Loucy (cell line): Measurements from ENCODE around the gene DUSP12.

Experiments used
- H2AFZ ChIP-seq: fragments of 200-600 bp; sonication (generic); 2 replicates; pipeline ENCODE4 v1.6.0; 2016; ENCODE audit warnings: antibody characterized with exemption, mild to moderate bottlenecking, low read length, moderate library complexity
- H3F3A ChIP-seq: fragments of 200-600 bp; 2 replicates; pipeline ENCODE4 v1.6.0; 2016; ENCODE audit warnings: antibody characterized with exemption, low read depth, mild to moderate bottlenecking
- H3K27me3 ChIP-seq: fragments of 200-600 bp; sonication (generic); 2 replicates; pipeline ENCODE4 v1.6.1; 2014; ENCODE audit warnings: low read length, mild to moderate bottlenecking; ENCODE audit not compliant: insufficient read depth, poor library complexity, severe bottlenecking
- H3K36me3 ChIP-seq: fragments of 200-600 bp; sonication (generic); 2 replicates; pipeline ENCODE4 v1.6.1; 2016; ENCODE audit warnings: low read length; ENCODE audit not compliant: insufficient read depth
- H3K4me1 ChIP-seq: fragments of 200-600 bp; sonication (generic); 2 replicates; pipeline ENCODE4 v1.5.1; 2014; ENCODE audit warnings: low read length, mild to moderate bottlenecking; ENCODE audit not compliant: insufficient read depth, poor library complexity, severe bottlenecking
- H3K4me2 ChIP-seq: fragments of 200-600 bp; sonication (generic); 2 replicates; pipeline ENCODE4 v1.6.0; 2014; ENCODE audit warnings: antibody characterized with exemption, low read length, low read depth, mild to moderate bottlenecking; ENCODE audit not compliant: poor library complexity, severe bottlenecking
- H3K4me3 ChIP-seq: fragments of 200-600 bp; sonication (generic); 2 replicates; pipeline ENCODE4 v1.5.1; 2014; ENCODE audit warnings: low read length, mild to moderate bottlenecking, mixed read lengths; ENCODE audit not compliant: poor library complexity, severe bottlenecking
- H3K79me2 ChIP-seq: fragments of 200-600 bp; sonication (generic); 2 replicates; pipeline ENCODE4 v1.6.1; 2014; ENCODE audit warnings: low read length; ENCODE audit not compliant: insufficient read depth
- H3K9ac ChIP-seq: fragments of 200-600 bp; sonication (generic); 2 replicates; pipeline ENCODE4 v1.6.0; 2014; ENCODE audit warnings: mild to moderate bottlenecking, low read depth, low read length, moderate library complexity; ENCODE audit not compliant: poor library complexity, severe bottlenecking
- H3K9me2 ChIP-seq: fragments of 200-600 bp; sonication (generic); replicated peaks from 2 replicates; pipeline ENCODE4 v1.6.1; 2016; ENCODE audit warnings: low read depth, low read length, mixed read lengths
- H3K9me3 ChIP-seq: fragments of 200-600 bp; sonication (generic); 2 replicates; pipeline ENCODE4 v1.6.1; 2014; ENCODE audit warnings: mild to moderate bottlenecking, antibody characterized with exemption, low read length, low read depth; ENCODE audit not compliant: insufficient read depth
- H4K20me1 ChIP-seq: fragments of 200-600 bp; sonication (generic); 2 replicates; pipeline ENCODE4 v1.6.0; 2014; ENCODE audit warnings: antibody characterized with exemption, low read length, mild to moderate bottlenecking; ENCODE audit not compliant: insufficient read depth, poor library complexity, severe bottlenecking
- CTCF ChIP-seq: fragments of 200-600 bp; sonication (generic); conservative IDR thresholded peaks from 2 replicates; pipeline ENCODE4 v1.5.1; 2014; ENCODE audit warnings: mild to moderate bottlenecking, antibody characterized with exemption, low read length
- EZH2phosphoT487 ChIP-seq: fragments of 200-600 bp; IDR thresholded peaks from 2 replicates; pipeline ENCODE4 v1.6.1; 2018; ENCODE audit warnings: antibody characterized with exemption, mild to moderate bottlenecking, moderate library complexity, borderline replicate concordance

DUSP12 gene

DNA sequence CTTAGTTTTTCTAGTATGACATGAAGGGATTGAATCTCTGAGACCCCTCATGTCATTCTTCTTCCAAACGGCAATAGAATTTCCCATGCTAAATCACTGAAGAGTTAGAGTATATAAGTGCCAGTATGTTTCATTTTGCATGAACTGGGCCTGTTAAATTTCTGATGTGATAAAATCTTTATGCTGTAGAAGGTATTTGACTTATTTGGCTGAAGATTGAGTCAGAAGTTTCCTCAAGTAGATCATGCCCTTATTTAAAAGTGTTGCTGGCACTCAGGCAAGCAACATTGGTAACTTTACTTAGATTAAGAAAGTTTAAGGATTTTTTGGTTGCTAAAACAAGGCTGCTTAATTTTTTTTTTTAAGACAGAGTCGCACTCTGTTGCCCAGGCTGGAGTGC is 29.8 kb downstream of the DUSP12 start:
- Histone ChIP-seq H4K20me1 (peaks cover 14% of the 10 kb centered on the region), H3K9ac (no peak overlapping the region), H3K4me1 (peaks cover 44% of the 10 kb centered on the region), H3F3A (no peaks in the 10 kb centered on the region), H3K9me3 (no peaks in the 10 kb centered on the region), H3K79me2 (peaks cover 80% of the 10 kb centered on the region), H3K4me3 (no peak overlapping the region), H2AFZ (no peak overlapping the region), H3K36me3 (peaks cover 41% of the 10 kb centered on the region; the same call in 1 of the 2 replicates), H3K9me2 (no peaks in the 10 kb centered on the region), H3K4me2 (no peak overlapping the region), H3K27me3 (no peaks in the 10 kb centered on the region)
- TF ChIP-seq EZH2phosphoT487 (no peak), CTCF (no peak)

- H3K4me2 ChIP-seq: no peak overlapping the region
Measured at GRCh38 chr1:161781995-161782394, 32.4 kb downstream of the DUSP12 start.

DNA sequence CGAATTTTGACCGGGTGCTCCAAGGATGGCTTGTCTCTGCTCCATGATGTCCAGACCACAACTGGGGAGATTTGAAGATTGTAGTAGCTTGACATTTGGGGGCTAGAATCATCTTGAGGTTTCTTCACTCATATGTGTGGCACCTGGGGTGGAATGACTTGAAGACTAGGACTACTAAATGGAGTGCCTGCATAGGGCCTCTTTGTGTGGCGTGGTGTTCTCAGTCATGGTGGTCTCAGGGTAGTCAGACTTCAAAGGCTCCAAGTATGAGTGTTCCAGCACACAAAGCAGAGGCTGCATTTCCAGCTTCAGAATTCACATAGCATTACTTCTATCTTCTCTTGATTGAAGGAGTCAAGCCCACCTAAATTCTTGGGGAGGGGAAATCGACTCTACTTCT is 33.3 kb downstream of the DUSP12 start:
- Histone ChIP-seq H3K36me3 (peaks cover 74% of the 10 kb centered on the region), H3K4me3 (no peak overlapping the region), H3K9me2 (no peaks in the 10 kb centered on the region), H3F3A (no peaks in the 10 kb centered on the region; the same call in 1 of the 2 replicates), H3K4me1 (peaks cover 10% of the 10 kb centered on the region), H2AFZ (no peak overlapping the region), H3K9ac (no peak overlapping the region), H3K9me3 (no peaks in the 10 kb centered on the region), H3K4me2 (no peak overlapping the region), H3K79me2 (peaks cover 49% of the 10 kb centered on the region), H3K27me3 (no peaks in the 10 kb centered on the region), H4K20me1 (peaks cover 3% of the 10 kb centered on the region)
- TF ChIP-seq CTCF: no peak
- TF ChIP-seq EZH2phosphoT487: no peak

More at GRCh38 chr1:161781995-161782394, 32.4 kb downstream of the DUSP12 start:
- H3K27me3 ChIP-seq: no peaks in the 10 kb centered on the region
- peaks cover 66% of the 10 kb centered on the region for H3K36me3 ChIP-seq
- no peak overlapping the region for H3K9ac ChIP-seq
- peaks cover 57% of the 10 kb centered on the region for H3K79me2 ChIP-seq
- no peak overlapping the region for H2AFZ ChIP-seq
- H4K20me1 ChIP-seq: peaks cover 7% of the 10 kb centered on the region
- H3K4me1 ChIP-seq: peaks cover 19% of the 10 kb centered on the region
- no peaks in the 10 kb centered on the region for H3K9me2 ChIP-seq
- H3K4me3 ChIP-seq: no peak overlapping the region
- H3F3A ChIP-seq: no peaks in the 10 kb centered on the region; the same call in 1 of the 2 replicates
- no peak for TF ChIP-seq CTCF
- no peak for TF ChIP-seq EZH2phosphoT487
- no peaks in the 10 kb centered on the region for H3K9me3 ChIP-seq
